Bronchial epithelial cell (primary cell): Measurements from ENCODE around the gene PIEZO1. TPM values are rescaled to one million over a fixed set of nuclear protein-coding genes. Genes with fewer than 3 reads are reported as not detected.
A peak's percentile ranks its signal among the peaks of the same experiment; 100 is the strongest.

ENCODE experiments used
- DNase-seq: peaks from one replicate; pipeline ENCODE4 v3.0.0-alpha.2; 2010; ENCODE audit warnings: low read depth
- FAIRE-seq: peaks from 2 replicates; lab custom pipeline; 2011; peaks lifted over from hg19 to GRCh38; lab: Jason Lieb, UNC
- H3K27me3 ChIP-seq: 2 replicates; pipeline ENCODE4 v1.5.1; 2011; ENCODE audit warnings: low read length; ENCODE audit not compliant: control insufficient read depth, insufficient read depth
- H3K36me3 ChIP-seq: 2 replicates; pipeline ENCODE4 v1.5.1; 2011; ENCODE audit warnings: low read length; ENCODE audit not compliant: control insufficient read depth, insufficient read depth
- H3K4me3 ChIP-seq: 2 replicates; pipeline ENCODE4 v1.5.1; 2011; ENCODE audit warnings: mild to moderate bottlenecking, low read depth, low read length, control low read depth
- CTCF ChIP-seq: IDR thresholded peaks from 2 replicates; pipeline ENCODE4 v1.5.1; 2011; ENCODE audit warnings: mild to moderate bottlenecking, moderate library complexity, low read length, control low read depth, inconsistent platforms; ENCODE audit not compliant: insufficient read depth, severe bottlenecking
- total RNA-seq: library from RNA; depleted of rRNA; stranded (reverse); fragments of >200 nt; gene quantifications from 2 replicates; pipeline ENCODE4 v1.2.1, GENCODE V29; 2014

Gene PIEZO1
- total RNA-seq = 98.2 and 224 TPM in 2 replicates

GRCh38 chr16:88785106-88785924 lies at the start of gene PIEZO1:
Gene PIEZO1, minus strand, starts transcription at chr16:88785220. Its CDS starts 256 bp downstream, at chr16:88784964.
- FAIRE-seq = no peak
- no peaks in the 10 kb centered on the region for H3K27me3 ChIP-seq
- H3K4me3 ChIP-seq = peak within 1 kb of the TSS; percentile 47
- DNase-seq = no peak
- TF ChIP-seq CTCF = peak; percentile 89
- peaks cover 3% of the 10 kb centered on the region for H3K36me3 ChIP-seq

GRCh38 chr16:88834670-88835069 lies 49.6 kb upstream of the PIEZO1 start:
- Histone ChIP-seq H3K36me3 (peaks cover 11% of the 10 kb centered on the region), H3K4me3 (no peak overlapping the region), H3K27me3 (no peaks in the 10 kb centered on the region)
- FAIRE-seq (no peak), DNase-seq (no peak)
- TF ChIP-seq CTCF = no peak

- TF ChIP-seq CTCF = no peak
- FAIRE-seq (no peak), DNase-seq (no peak)
- Histone ChIP-seq H3K27me3 (no peaks in the 10 kb centered on the region), H3K36me3 (peaks cover 6% of the 10 kb centered on the region), H3K4me3 (no peak overlapping the region)
These were observed 48.1 kb upstream of the PIEZO1 start for GRCh38 chr16:88833086-88833485.

- no peaks in the 10 kb centered on the region for H3K27me3 ChIP-seq
- H3K36me3 ChIP-seq = peaks cover 6% of the 10 kb centered on the region
- peak; percentile 37 for TF ChIP-seq CTCF
- no peak overlapping the region for H3K4me3 ChIP-seq
- no peak for FAIRE-seq
- DNase-seq = peak; percentile 49
These were observed 46.8 kb upstream of the PIEZO1 start for GRCh38 chr16:88831838-88832237.

- no peak for FAIRE-seq
- H3K36me3 ChIP-seq = peaks cover 6% of the 10 kb centered on the region
- TF ChIP-seq CTCF = no peak
These were observed 45.8 kb upstream of the PIEZO1 start for GRCh38 chr16:88830783-88831182.

More at GRCh38 chr16:88830783-88831182, 45.8 kb upstream of the PIEZO1 start:
- Histone ChIP-seq H3K27me3 (no peaks in the 10 kb centered on the region), H3K4me3 (no peak overlapping the region)
- DNase-seq = no peak
